ENCODE data around the gene BTBD2. TPM values are rescaled to one million over a fixed set of nuclear protein-coding genes. Genes with fewer than 3 reads are reported as not detected.

The BTBD2 gene
- total and polyA plus RNA-seq, 12 donors = 11.8 to 122 (median 78.1) TPM

- Histone ChIP-seq H3K36me3 (replicated peaks in 1 of 2) (peaks cover 0 to 9% of the 10 kb centered on the region in 2 donors), H3K4me1 (replicated peaks in 1 of 2) (peaks cover 0 to 5% of the 10 kb centered on the region in 2 donors), H3K27ac (no peak overlapping the region), H3K9me3 (replicated peaks in 1 of 3) (no peaks in the 10 kb centered on the region), H3K27me3 (no peaks in the 10 kb centered on the region), H3K4me3 (no peak overlapping the region)
- intact Hi-C loops (cut with DNase I) = no loop called here
- 83 to 90% (median 88%) methylated on average over 7 to 26 of the region's 26 CpGs for WGBS, 4 donors
- TF ChIP-seq POLR2A (IDR thresholded peaks at IDR 0.05) = no peak
- TF ChIP-seq, protein P1, sequence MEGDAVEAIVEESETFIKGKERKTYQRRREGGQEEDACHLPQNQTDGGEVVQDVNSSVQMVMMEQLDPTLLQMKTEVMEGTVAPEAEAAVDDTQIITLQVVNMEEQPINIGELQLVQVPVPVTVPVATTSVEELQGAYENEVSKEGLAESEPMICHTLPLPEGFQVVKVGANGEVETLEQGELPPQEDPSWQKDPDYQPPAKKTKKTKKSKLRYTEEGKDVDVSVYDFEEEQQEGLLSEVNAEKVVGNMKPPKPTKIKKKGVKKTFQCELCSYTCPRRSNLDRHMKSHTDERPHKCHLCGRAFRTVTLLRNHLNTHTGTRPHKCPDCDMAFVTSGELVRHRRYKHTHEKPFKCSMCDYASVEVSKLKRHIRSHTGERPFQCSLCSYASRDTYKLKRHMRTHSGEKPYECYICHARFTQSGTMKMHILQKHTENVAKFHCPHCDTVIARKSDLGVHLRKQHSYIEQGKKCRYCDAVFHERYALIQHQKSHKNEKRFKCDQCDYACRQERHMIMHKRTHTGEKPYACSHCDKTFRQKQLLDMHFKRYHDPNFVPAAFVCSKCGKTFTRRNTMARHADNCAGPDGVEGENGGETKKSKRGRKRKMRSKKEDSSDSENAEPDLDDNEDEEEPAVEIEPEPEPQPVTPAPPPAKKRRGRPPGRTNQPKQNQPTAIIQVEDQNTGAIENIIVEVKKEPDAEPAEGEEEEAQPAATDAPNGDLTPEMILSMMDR (IDR thresholded peaks at IDR 0.05) = no peak
- no peak for DNase-seq
Measured at GRCh38 chr19:1967087-1967608, 48.4 kb downstream of the BTBD2 start.

- WGBS, 4 donors = 90 to 98% (median 95%) methylated on average over 6 to 23 of the region's 23 CpGs
- Histone ChIP-seq H3K27me3 (no peaks in the 10 kb centered on the region), H3K9me3 (replicated peaks in 1 of 3) (no peaks in the 10 kb centered on the region), H3K4me1 (replicated peaks in 1 of 2) (no peaks in the 10 kb centered on the region), H3K27ac (no peak overlapping the region), H3K36me3 (replicated peaks in 1 of 2) (no peaks in the 10 kb centered on the region), H3K4me3 (no peak overlapping the region)
- no peak for TF ChIP-seq POLR2A (IDR thresholded peaks at IDR 0.05)
- TF ChIP-seq, protein P1 (IDR thresholded peaks at IDR 0.05) = no peak
- intact Hi-C loops (cut with DNase I) = no loop called here
- no peak for DNase-seq
Measured at GRCh38 chr19:1962674-1963073, 52.8 kb downstream of the BTBD2 start.

GRCh38 chr19:1961000-1961883 is 54.3 kb downstream of the BTBD2 start:
- H3K27ac ChIP-seq = no peak overlapping the region
- 81 to 90% (median 85%) methylated on average over 15 to 42 of the region's 42 CpGs for WGBS, 4 donors

More at GRCh38 chr19:1961000-1961883, 54.3 kb downstream of the BTBD2 start:
- H3K36me3 ChIP-seq (replicated peaks in 1 of 2) = no peaks in the 10 kb centered on the region
- H3K9me3 ChIP-seq (replicated peaks in 1 of 3) = no peaks in the 10 kb centered on the region
- intact Hi-C loops (cut with DNase I) = no loop called here
- DNase-seq = no peak
- H3K27me3 ChIP-seq = no peaks in the 10 kb centered on the region
- H3K4me1 ChIP-seq (replicated peaks in 1 of 2) = peaks cover 0 to 9% of the 10 kb centered on the region in 2 donors
- no peak overlapping the region for H3K4me3 ChIP-seq
- TF ChIP-seq, protein P1 (IDR thresholded peaks at IDR 0.05) = no peak
- TF ChIP-seq POLR2A (IDR thresholded peaks at IDR 0.05) = no peak

Measured in adrenal gland (tissue), 12 donors.